Mucosa of descending colon (tissue), 3 donors: ENCODE measurements around the gene LHX3. TPM values are rescaled to one million over a fixed set of nuclear protein-coding genes. Genes with fewer than 3 reads are reported as not detected.

Source experiments
- ATAC-seq: fragments of 200-7000 bp; cut with Tn5 transposase; one replicate; pipeline ENCODE4 v1.9.1; 2020; ENCODE audit warnings: mild to moderate bottlenecking, moderate library complexity
- DNase-seq, 3 donors: peaks; one replicate each; pipeline ENCODE4 v3.0.0-alpha.2; 2020
- H3K36me3 ChIP-seq: fragments of 200-600 bp; one replicate; pipeline ENCODE4 v1.8.0; 2021; ENCODE audit warnings: low read depth, mild to moderate bottlenecking
- H3K4me1 ChIP-seq: fragments of 200-600 bp; one replicate; pipeline ENCODE4 v1.8.0; 2021; ENCODE audit warnings: low read depth, mild to moderate bottlenecking
- H3K4me3 ChIP-seq: fragments of 200-600 bp; one replicate; pipeline ENCODE4 v1.8.0; 2021; ENCODE audit warnings: mild to moderate bottlenecking
- H3K9me3 ChIP-seq: fragments of 200-600 bp; one replicate; pipeline ENCODE4 v1.8.0; 2021; ENCODE audit warnings: mild to moderate bottlenecking
- intact Hi-C, 2 donors: fragments of 100-400 bp; cut with DNase I in 1 of 2; cut with micrococcal nuclease in 1 of 2; formaldehyde crosslinking; loops; one replicate each; pipeline versions ENCODE4 v1.11.0 to v1.11.1; 2022; cut with DNase I, micrococcal nuclease
- total RNA-seq, 3 donors: library from RNA; stranded (reverse); fragmentation: NEBNext Ultra II Directional in 2 of 3; extraction: Animal tissue kit (Norgen Biotek cat#: 25700) in 2 of 3; gene quantifications; one replicate each; pipeline versions ENCODE4 v1.2.1 to v1.2.4, GENCODE V29; 2021 to 2023
- TF ChIP-seq, protein P1 (sequence below): fragments of 200-600 bp; IDR thresholded peaks from one replicate; pipeline ENCODE4 v1.8.0; 2022; ENCODE audit warnings: antibody characterized with exemption, mild to moderate bottlenecking
- donor health status: DM: no; HTN: no; CAD: no; lungs with moderate emphysema.
- donor health status: DM: no; HTN: no; CAD: no.
- donor health status: DM: no; HTN: yes; CAD: no.

The LHX3 gene
- total RNA-seq, 3 donors from 2014 or later, result not detected

DNA sequence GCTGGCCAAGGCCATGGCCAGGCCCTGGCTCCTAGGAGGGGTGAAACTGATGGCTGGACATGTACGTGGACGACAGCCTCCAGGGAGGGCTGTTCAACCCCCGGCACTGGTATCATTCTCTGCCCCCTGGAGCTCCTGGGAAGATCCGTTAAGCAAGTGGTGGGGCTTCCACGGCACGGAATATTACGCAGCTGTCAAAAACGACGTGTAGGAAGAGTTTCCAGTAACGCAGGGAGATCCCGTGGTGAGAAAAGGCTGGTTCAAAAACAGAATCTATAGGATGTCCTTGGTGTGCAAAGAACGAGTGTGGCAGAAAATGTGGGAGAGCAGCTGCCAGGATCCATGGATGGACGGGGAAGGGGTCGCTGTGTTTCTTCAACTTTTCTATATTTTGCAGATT is 50.0 kb downstream of the LHX3 start:
- Histone ChIP-seq H3K9me3 (no peaks in the 10 kb centered on the region), H3K4me3 (no peak overlapping the region), H3K36me3 (no peaks in the 10 kb centered on the region), H3K4me1 (no peaks in the 10 kb centered on the region)
- ATAC-seq (no peak), DNase-seq (no peak)
- TF ChIP-seq, protein P1, sequence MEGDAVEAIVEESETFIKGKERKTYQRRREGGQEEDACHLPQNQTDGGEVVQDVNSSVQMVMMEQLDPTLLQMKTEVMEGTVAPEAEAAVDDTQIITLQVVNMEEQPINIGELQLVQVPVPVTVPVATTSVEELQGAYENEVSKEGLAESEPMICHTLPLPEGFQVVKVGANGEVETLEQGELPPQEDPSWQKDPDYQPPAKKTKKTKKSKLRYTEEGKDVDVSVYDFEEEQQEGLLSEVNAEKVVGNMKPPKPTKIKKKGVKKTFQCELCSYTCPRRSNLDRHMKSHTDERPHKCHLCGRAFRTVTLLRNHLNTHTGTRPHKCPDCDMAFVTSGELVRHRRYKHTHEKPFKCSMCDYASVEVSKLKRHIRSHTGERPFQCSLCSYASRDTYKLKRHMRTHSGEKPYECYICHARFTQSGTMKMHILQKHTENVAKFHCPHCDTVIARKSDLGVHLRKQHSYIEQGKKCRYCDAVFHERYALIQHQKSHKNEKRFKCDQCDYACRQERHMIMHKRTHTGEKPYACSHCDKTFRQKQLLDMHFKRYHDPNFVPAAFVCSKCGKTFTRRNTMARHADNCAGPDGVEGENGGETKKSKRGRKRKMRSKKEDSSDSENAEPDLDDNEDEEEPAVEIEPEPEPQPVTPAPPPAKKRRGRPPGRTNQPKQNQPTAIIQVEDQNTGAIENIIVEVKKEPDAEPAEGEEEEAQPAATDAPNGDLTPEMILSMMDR, result no peak
- intact Hi-C loops, result no loop called here

DNA sequence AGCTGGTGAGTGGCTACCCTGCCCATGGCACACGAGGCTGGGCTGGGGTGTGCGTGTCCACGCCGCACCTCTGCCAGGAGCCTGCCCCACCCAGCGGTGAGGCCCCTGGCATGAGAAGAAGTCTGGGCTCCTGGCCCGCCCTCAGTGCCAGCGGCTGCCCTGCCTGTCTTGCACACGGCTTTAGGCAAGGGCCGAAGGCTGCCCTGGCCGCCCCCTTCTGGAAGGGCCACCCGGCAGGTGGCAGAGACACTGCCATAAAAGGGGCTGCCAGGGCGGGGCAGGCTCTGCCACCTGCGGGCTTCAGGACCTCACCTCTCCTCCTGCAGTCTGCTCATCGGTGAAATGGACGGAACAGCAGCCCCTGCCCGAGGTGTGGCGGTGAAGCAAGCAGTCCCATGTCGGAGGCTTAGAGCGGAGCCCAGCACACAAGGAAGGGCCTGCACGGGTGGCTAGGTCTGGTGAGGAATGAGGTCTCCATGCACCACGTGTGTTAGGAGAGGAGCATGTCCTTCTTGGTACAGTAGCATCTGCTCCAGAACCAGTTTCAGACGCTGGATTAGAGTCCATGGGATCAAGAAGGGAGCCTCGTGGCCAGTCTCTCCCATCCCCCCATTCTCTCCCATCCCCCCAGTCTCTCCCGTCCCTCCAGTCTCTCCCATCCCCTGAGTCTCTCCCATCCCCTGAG is 51.4 kb downstream of the LHX3 start:
- Histone ChIP-seq H3K36me3 (no peaks in the 10 kb centered on the region), H3K4me1 (no peaks in the 10 kb centered on the region), H3K9me3 (no peaks in the 10 kb centered on the region), H3K4me3 (no peak overlapping the region)
- ATAC-seq (peak; percentile 31), DNase-seq (peak in 1 of 3 donors; percentile 38)
- TF ChIP-seq, protein P1, result no peak
- intact Hi-C loops, result no loop called here

DNA sequence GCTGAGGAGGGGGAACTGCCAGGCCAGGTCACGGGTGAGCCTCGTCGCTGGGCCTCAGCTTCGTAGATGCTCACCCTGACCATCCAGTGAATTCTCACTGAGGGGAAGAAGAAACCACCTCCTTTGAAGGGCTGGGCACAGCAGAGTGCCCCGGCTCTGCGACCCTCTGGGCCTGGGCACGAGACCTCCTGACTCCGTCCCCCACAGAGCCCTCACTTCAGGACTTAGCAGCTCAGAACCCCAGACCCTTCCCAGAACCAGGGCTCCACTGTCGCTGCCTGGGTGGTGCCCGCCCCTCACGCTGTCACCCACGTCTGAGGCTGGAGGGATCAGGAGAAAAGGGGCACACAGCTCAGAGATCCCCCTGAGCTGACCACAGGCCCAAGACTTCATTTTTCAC is 52.0 kb downstream of the LHX3 start:
- DNase-seq, result no peak
- Histone ChIP-seq H3K36me3 (no peaks in the 10 kb centered on the region), H3K4me3 (no peak overlapping the region), H3K4me1 (no peaks in the 10 kb centered on the region), H3K9me3 (no peaks in the 10 kb centered on the region)
- TF ChIP-seq, protein P1, result no peak
- intact Hi-C loops, result no loop called here
- no peak for ATAC-seq

DNA sequence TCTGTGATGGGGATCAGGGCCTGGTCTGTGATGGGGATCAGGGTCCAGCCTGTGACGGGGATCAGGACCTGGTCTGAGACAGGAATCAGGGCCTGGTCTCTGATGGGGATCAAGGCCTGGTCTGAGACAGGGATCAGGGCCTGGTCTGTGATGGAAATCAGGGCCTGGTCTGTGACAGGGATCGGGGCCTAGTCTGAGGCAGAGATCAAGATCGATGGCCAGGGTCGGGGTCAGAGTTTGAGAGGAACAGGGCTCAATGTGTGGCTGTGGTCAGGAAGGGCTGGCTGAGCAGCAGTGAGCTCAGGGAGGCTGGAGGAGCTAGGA is 52.4 kb downstream of the LHX3 start:
- Histone ChIP-seq H3K4me1 (no peaks in the 10 kb centered on the region), H3K9me3 (no peaks in the 10 kb centered on the region), H3K36me3 (no peaks in the 10 kb centered on the region), H3K4me3 (no peak overlapping the region)
- TF ChIP-seq, protein P1, result no peak
- intact Hi-C loops, result no loop called here
- DNase-seq (no peak), ATAC-seq (no peak)

DNA sequence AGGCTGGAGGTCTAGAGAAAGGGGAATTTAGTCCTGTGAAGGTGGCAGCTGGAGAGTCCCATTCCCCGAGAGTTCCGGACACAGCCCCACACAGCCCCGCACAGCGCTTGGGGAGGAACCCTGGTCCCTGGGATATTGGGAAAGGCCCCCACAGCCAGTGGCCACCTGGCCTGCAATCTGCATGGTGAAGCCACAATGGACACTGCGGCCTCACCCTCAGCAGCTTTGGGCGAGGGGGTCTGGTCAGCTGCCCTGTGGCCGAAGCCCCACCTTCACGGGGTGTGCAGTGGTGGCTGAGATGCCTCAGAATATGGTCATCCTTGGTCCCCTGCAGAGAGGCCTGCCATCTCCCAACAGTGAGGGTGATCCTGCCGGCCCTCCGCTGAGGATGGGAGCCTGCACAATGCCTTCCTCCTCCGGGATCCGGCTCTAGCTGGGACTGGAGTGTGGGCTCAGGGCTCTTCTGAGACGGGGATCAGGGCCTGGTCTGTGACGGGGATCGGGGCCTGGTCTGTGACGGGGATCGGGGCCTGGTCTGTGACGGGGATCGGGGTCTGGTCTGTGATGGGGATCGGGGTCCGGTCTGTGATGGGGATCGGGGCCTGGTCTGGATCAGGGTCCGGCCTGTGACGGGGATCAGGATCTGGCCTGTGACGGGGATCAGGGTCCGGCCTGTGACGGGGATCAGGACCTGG is 52.9 kb downstream of the LHX3 start:
- ATAC-seq, result no peak
- intact Hi-C loops, result no loop called here
- no peaks in the 10 kb centered on the region for H3K9me3 ChIP-seq
- peak in 1 of 3 donors; percentile 40 for DNase-seq
- H3K4me1 ChIP-seq, result no peaks in the 10 kb centered on the region
- H3K36me3 ChIP-seq, result no peaks in the 10 kb centered on the region
- no peak overlapping the region for H3K4me3 ChIP-seq
- TF ChIP-seq, protein P1, result no peak
